ENCODE results near the gene ALB. TPM values are rescaled to one million over a fixed set of nuclear protein-coding genes. Genes with fewer than 3 reads are reported as not detected.

The ALB gene
- total RNA-seq, 2 donors from 2014 or later = 391 to 538 TPM

GRCh38 chr4:73426666-73427065 lies 22.6 kb downstream of the ALB start:
- ATAC-seq (no peak), DNase-seq (no peak)
- no peaks in the 10 kb centered on the region for H3K27me3 ChIP-seq
- WGBS, 2 donors = 59 to 71% methylated on average over 3 of the region's 3 CpGs
- no peaks in the 10 kb centered on the region for H3K4me1 ChIP-seq
- H3K4me3 ChIP-seq = no peak overlapping the region
- no peaks in the 10 kb centered on the region for H3K9me3 ChIP-seq
- no peaks in the 10 kb centered on the region for H3K36me3 ChIP-seq (replicated peaks in 1 of 2; ENCODE audit: insufficient read depth in 1 of 2, low read depth in 2 of 2)
- TF ChIP-seq POLR2A (IDR thresholded peaks at IDR 0.05) = no peak
- TF ChIP-seq, protein P1, sequence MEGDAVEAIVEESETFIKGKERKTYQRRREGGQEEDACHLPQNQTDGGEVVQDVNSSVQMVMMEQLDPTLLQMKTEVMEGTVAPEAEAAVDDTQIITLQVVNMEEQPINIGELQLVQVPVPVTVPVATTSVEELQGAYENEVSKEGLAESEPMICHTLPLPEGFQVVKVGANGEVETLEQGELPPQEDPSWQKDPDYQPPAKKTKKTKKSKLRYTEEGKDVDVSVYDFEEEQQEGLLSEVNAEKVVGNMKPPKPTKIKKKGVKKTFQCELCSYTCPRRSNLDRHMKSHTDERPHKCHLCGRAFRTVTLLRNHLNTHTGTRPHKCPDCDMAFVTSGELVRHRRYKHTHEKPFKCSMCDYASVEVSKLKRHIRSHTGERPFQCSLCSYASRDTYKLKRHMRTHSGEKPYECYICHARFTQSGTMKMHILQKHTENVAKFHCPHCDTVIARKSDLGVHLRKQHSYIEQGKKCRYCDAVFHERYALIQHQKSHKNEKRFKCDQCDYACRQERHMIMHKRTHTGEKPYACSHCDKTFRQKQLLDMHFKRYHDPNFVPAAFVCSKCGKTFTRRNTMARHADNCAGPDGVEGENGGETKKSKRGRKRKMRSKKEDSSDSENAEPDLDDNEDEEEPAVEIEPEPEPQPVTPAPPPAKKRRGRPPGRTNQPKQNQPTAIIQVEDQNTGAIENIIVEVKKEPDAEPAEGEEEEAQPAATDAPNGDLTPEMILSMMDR (IDR thresholded peaks at IDR 0.05) = no peak
- H3K27ac ChIP-seq = no peak overlapping the region
- intact Hi-C loops (cut with DNase I) = no loop called here

- peaks cover 15% of the 10 kb centered on the region for H3K4me1 ChIP-seq
- H3K27me3 ChIP-seq = no peaks in the 10 kb centered on the region
- H3K4me3 ChIP-seq = no peak overlapping the region
- intact Hi-C loops (cut with DNase I) = no loop called here
- TF ChIP-seq POLR2A (IDR thresholded peaks at IDR 0.05) = no peak
- TF ChIP-seq, protein P1 (IDR thresholded peaks at IDR 0.05) = no peak
- H3K27ac ChIP-seq = no peak overlapping the region
- ATAC-seq (no peak), DNase-seq (no peak)
- no peaks in the 10 kb centered on the region for H3K9me3 ChIP-seq
- 77 to 83% methylated on average over 2 of the region's 2 CpGs for WGBS, 2 donors
- no peaks in the 10 kb centered on the region for H3K36me3 ChIP-seq (replicated peaks in 1 of 2; ENCODE audit: insufficient read depth in 1 of 2, low read depth in 2 of 2)
These were observed 25.0 kb downstream of the ALB start for GRCh38 chr4:73429118-73429517.

DNA sequence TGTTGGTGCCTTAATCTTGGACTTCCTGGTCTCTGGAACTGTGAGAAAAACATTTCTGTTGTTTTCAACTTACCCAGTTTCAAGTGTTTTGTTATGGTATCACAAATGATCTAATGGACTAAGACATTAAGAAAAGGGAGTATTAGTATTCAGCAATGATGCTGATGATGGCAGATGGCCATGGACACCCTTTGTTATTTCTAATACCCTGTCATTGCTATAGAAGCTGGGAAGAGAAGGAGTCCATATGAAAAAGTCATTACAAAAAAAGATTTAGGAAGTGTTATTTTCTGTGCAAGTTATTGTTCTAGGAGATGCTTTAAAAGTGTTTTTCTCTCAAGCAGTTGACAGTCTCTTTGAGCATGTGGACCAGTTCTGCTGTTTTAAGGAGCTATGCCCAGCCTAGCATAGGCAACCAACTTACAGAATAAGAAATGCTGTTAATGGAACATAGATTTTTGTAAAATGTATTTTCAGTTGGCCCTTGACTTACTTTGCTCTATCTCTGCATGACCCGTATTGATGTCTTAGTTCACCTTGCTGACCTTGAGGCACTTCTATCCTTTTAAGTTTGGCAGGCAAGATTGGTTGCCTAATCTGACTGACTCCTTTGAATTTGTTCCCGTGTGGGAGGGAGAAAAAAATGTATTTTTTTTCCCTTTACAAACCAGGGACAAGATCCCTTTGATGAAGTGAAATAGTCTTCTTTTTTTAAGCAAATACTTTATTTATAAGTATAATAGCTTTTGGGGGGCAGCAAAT lies 25.9 kb downstream of the ALB start:
- no peaks in the 10 kb centered on the region for H3K27me3 ChIP-seq
- H3K36me3 ChIP-seq (replicated peaks in 1 of 2; ENCODE audit: insufficient read depth in 1 of 2, low read depth in 2 of 2) = no peaks in the 10 kb centered on the region
- 18% methylated on average over 2 of the region's 2 CpGs for WGBS, 2 donors
- H3K4me3 ChIP-seq = no peak overlapping the region
- H3K27ac ChIP-seq = no peak overlapping the region
- H3K4me1 ChIP-seq = peaks cover 15% of the 10 kb centered on the region
- H3K9me3 ChIP-seq = no peaks in the 10 kb centered on the region
- intact Hi-C loops (cut with DNase I) = loop anchor here (5.0 kb wide), 1 partner anchor 88 kb away; no protein-coding TSS in a partner anchor
- TF ChIP-seq, protein P1 (IDR thresholded peaks at IDR 0.05) = no peak
- TF ChIP-seq POLR2A (IDR thresholded peaks at IDR 0.05) = no peak
- no peak for DNase-seq
- ATAC-seq = no peak

- 45 to 52% methylated on average over 1 of the region's 1 CpG for whole genome bisulfite sequencing, 2 donors
- no peak for TF ChIP-seq POLR2A (IDR thresholded peaks at IDR 0.05)
- TF ChIP-seq, protein P1 (IDR thresholded peaks at IDR 0.05) = no peak
- ATAC-seq (no peak), DNase-seq (no peak)
- H3K27me3 ChIP-seq = no peaks in the 10 kb centered on the region
- H3K36me3 ChIP-seq (replicated peaks in 1 of 2; ENCODE audit: insufficient read depth in 1 of 2, low read depth in 2 of 2) = no peaks in the 10 kb centered on the region
- no peak overlapping the region for H3K4me3 ChIP-seq
- intact Hi-C loops (cut with DNase I) = loop anchor here (5.0 kb wide), 1 partner anchor 89 kb away; no protein-coding TSS in a partner anchor
- no peak overlapping the region for H3K27ac ChIP-seq
- peaks cover 15% of the 10 kb centered on the region for H3K4me1 ChIP-seq
- H3K9me3 ChIP-seq = no peaks in the 10 kb centered on the region
These were observed 27.7 kb downstream of the ALB start for GRCh38 chr4:73431813-73432168.

All from body of pancreas (tissue), 4 donors.